Inflammatory macrophage (primary cell): ENCODE data around the gene CFAP157.

Experiments used
- DNase-seq, 2 donors: peaks; one replicate each; pipeline ENCODE4 v3.0.0-alpha.2; 2020 to 2022

The CFAP157 gene

GRCh38 chr9:127716412-127716811 lies 9.6 kb downstream of the CFAP157 start:
- DNase-seq = no peak

- no peak for DNase-seq
Observed at GRCh38 chr9:127717766-127718165, 11.0 kb downstream of the CFAP157 start.

DNA sequence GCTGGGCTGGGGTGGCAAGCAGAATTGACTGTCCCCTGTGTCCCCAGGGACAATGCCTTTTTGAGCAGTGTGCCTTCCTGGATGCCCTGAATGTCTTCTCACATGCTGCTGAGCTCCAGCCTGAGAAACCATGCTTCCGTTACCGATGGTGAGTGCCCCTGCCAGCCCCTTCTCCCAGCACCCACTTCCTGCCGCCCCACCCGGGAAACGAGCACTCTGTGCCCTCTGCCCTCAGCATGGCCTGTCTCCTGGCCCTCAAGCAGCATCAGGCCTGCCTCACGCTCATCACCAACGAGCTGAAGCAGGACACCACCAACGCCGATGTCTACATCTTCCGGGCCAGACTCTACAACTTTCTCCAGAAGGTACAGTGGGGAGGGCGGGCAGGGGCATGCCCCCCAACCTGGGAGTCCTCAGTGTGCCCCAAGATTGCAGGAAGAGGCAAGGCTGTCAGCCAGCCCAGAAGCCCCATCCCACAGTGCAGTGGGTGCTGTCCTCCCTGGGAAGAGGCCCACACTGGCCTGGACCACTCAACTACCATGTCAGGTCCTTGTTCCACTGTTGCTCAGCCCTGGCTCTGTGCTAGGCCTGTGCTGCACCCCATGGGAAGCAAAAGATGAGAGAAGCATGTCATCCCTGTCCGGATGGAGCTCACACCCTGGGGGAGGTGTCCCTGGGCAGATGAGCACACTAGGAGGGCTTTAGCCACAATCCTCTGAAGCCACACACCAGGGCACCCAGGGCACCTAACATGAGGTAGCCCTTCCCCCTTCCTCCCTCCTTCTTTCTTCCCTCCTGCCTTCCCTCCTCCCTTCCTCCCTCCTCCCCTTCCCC lies 13.5 kb downstream of the CFAP157 start:
- DNase-seq = no peak

DNA sequence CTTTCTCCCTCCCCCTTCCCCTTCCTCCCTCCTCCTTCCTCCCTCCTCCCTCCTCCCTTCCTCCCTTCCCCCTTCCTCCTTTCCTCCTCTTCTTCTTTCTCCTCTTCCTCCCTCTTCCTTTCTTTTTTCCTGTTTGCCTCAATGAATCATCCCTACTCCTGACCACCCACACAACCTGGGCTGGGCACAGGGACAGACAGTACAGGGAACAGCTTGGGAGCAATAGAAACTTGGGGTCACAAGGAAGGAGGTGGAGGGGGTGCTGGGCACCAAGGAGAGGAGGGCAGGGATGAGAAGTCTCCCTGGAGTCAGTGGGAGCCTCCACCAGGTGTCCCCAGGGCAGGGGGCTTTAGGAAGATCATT lies 14.1 kb downstream of the CFAP157 start:
- no peak for DNase-seq

DNA sequence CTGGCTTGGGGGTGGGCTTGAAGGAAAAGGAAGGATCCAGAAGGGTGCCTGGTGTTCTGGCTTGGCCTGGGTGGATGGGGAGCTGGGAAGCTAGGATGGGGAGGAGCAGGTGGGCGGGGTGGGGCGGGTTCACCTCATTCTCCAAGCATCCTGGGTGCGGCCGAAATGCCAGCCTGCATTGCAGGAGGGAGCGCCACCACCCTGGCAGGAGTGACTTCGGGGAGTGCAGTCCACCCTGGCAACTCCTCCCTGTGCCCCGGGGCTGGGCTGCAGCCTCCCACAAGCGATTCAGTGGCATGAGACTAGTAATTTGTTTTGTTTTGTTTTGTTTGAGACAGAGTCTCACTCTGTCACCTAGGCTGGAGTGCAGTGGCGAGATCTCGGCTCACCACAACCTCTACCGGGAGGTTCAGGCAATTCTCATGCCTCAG lies 14.6 kb downstream of the CFAP157 start:
- DNase-seq = no peak

- no peak for DNase-seq
Observed at GRCh38 chr9:127722055-127722745, 15.4 kb downstream of the CFAP157 start.

DNA sequence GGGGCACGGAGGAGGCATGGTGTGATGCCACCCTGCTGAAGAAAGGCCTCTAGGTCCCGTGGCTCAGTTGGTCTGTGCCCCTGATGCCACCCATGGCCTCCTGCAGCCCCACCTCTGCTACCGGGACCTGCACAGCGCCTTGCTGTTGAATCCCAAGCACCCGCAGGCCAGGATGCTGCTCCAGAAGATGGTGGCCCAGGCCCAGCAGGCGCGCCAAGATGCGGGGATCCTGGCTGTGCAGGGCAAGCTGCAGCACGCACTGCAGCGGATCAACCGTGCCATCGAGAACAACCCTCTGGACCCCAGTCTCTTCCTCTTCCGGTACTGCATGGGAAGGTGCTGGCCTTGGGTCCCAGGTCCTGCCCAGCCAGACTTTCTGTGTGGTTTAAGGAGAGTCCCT lies 16.2 kb downstream of the CFAP157 start:
- no peak for DNase-seq

DNA sequence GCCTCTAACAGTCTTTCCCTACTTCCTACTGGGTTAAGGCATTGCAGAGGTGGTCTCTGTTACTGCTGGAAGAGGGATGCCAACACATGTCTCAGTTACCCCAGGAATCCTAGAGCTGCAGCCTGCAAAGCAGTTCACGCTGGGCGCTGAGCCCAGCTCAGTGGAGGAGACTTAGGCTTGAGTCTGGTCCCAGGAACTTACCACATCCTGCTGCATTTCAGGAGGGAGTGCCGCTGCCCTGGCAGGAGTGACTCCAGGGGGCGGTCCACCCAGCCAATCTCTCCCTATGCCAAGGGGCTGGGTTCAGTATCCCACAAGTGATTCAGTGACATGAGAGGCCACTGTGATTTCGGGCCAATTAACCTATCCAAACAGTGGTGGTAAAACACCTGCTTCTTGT lies 16.7 kb downstream of the CFAP157 start:
- DNase-seq = no peak

- no peak for DNase-seq
Observed at GRCh38 chr9:127724012-127724411, 17.2 kb downstream of the CFAP157 start.

GRCh38 chr9:127726871-127727270 lies 20.1 kb downstream of the CFAP157 start:
- no peak for DNase-seq

- DNase-seq = no peak
Observed at GRCh38 chr9:127728808-127729207, 22.0 kb downstream of the CFAP157 start.

DNA sequence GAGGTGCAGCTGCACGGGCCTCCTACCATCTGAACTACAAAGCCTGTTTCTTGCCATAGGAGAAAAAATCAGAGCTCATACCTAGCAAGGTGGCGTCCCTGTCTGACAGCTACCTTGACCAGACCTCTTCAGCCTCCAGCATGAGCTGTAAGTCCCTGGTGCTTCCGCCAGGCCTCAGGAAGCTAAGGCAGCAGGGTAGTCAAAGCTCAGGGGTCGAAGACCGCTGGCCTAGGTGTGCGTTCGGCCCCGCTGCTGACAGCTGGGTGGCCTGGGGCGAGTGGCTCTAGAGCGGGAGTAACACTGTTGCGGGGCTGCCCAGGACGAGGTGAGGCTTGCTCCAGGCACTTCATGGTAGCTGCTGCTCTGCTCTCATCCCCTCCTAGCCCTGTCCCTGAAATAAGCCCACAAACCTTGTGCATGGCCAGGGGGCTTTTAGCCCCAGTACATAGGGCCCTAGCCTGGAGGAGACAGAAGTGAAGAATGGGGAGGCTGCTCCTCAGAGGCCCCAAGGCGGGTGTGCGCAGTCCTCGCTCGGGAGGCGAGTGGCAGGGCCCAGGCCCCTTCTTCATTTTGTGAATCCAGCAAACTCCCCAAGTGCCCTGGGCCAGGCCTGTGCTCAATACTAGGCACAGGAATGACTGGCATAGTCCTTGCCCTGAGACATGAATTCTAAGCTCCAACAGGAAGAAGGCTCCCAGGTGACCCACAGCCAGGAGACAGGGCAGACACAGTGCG lies 22.9 kb downstream of the CFAP157 start:
- DNase-seq = no peak

DNA sequence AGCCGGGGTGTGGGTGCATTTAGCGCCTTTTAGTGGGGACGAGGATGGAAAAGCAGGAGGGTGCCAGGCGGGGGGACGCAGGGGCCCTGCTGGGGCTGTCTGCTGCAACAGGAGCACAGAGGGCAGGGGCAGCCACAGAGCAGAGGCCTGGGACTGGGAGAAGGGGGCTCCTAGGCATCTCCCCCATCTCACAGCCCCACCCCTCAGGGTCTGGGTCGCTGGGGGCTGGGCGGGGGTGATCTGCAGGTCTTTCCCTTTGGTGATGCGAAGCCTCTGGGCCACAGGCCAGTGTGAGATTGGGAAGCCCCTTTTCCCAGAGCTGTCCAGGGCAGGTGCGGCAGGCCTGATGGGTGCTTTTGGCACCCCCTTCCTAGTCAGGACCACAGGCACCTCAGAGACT lies 23.5 kb downstream of the CFAP157 start:
- DNase-seq = no peak

DNA sequence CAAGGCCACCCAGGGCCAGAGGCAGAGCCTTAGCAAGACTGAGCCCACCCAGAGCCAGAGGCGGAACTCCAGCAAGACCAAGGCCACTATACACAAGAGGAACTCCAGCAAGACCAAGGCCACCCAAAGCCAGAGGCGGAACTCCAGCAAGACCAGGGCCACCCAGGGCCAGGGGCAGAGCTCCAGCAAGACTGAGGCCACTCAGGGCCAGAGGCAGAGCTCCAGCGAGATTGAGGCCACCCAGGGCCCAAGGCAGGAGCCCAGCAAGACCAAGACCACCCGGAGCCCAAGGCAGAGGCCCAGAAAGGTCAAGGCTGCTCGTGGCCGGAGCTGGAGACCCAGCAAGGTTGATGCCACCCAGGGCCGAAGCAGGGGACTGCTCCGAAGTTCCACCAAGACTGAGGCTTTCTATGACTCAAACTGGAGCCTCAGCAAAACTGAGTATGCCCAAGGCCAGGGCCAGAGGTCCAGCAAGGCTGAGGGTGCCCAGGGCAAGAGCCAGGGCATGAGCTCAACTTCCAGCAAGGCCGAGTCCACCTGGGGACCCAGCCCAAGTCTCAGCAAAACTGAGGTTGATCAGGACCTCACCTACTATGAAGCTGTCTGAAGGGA lies 24.1 kb downstream of the CFAP157 start:
- no peak for DNase-seq

DNA sequence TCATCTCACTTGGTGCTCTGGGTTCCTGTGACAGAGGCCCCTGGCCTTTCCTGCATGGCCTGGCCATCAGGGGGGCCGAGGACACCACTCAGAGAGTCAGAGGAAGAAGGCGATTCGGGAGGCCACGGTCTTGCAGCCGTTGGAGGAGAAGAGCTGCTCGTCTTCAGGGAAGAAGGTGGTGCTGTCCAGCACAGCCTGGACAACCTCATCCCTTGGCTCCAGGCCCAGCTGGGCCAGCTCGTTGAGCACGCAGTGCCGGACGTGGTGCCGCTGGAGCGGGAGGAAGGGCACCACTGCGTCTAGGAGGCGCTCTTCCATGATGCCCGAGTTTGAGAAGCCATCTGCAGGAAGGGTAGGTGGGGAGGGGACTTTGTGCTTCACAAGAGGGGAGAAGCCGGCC lies 25.1 kb downstream of the CFAP157 start:
- no peak for DNase-seq

DNA sequence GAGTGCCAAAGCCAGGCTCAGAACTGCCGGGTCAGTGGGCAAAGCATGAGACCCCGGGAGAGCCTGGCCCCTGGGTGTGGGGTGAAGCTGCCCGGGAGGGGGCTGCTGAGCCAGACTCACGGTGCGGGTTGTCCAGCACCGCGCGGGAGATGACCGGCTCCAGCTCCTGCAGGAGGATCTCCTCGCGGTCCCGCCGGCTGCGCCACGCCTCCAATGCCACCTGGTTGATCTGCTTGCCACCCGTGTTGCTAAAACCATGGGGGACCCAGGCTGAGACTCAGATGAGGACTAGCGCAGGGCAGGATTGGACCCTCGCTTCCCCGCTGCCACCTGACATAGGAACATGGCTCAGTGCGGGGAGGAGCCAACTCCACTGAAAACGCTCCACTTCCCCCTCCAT lies 25.7 kb downstream of the CFAP157 start:
- no peak for DNase-seq

- peak; percentile 44 to 54 for DNase-seq
Observed at GRCh38 chr9:127733614-127734013, 26.8 kb downstream of the CFAP157 start.

- DNase-seq = no peak
Observed at GRCh38 chr9:127734247-127734746, 27.5 kb downstream of the CFAP157 start.

- peak; percentile 97 to 98 for DNase-seq
Observed at GRCh38 chr9:127734747-127735529, 28.1 kb downstream of the CFAP157 start, which contains the start of gene TOR2A. Gene TOR2A, minus strand, starts transcription at chr9:127735294. Its CDS starts 24 bp downstream, at chr9:127735270.

- DNase-seq = no peak
Observed at GRCh38 chr9:127735530-127736185, 28.9 kb downstream of the CFAP157 start.

GRCh38 chr9:127738666-127739065 lies 31.9 kb downstream of the CFAP157 start:
- no peak for DNase-seq
